ENCODE results near the gene CHST8.

DNA sequence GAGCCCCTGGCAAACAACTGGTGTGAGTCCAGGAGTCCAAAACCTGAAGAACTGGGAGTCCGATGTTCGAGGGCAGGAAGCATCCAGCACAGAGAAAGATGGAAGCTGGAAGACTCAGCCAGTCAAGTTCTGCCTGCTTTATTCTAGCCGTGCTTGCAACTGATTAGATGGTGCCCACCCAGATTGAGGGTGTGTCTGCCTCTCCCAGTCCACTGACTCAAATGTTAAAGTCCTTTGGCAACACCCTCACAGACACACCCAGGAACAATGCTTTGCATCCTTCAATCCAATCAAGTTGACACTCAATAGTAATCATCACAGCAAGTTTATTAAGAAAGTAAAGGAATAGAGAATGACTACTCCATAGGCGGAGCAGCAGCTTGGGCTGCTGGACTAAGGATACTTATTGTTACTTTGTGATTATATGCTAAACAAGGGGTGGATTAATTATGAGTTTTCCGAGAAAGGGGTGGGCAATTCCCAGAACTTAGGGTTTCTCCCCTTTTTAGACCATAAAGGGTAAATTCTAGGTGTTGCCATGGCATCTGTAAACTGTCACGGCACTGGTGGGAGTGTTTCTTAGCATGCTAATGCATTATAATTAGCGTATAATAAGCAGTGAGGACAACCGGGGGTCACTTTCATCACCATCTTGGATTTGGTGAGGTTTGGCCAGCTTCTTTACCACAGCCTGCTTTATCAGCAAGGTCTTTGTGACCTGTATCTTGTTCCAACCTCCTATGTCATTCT lies 109.3 kb downstream of the CHST8 start:
- TF ChIP-seq, protein P1, sequence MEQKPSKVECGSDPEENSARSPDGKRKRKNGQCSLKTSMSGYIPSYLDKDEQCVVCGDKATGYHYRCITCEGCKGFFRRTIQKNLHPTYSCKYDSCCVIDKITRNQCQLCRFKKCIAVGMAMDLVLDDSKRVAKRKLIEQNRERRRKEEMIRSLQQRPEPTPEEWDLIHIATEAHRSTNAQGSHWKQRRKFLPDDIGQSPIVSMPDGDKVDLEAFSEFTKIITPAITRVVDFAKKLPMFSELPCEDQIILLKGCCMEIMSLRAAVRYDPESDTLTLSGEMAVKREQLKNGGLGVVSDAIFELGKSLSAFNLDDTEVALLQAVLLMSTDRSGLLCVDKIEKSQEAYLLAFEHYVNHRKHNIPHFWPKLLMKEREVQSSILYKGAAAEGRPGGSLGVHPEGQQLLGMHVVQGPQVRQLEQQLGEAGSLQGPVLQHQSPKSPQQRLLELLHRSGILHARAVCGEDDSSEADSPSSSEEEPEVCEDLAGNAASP (CRISPR knock-in tag; IDR thresholded peaks at IDR 0.05; ENCODE audit: borderline replicate concordance): no peak
- TF ChIP-seq DNMT1 (CRISPR knock-in tag; IDR thresholded peaks at IDR 0.05): no peak
- no peak for TF ChIP-seq PRDM10 (CRISPR knock-in tag; IDR thresholded peaks at IDR 0.05; ENCODE audit: low read depth)
- TF ChIP-seq, protein P2, sequence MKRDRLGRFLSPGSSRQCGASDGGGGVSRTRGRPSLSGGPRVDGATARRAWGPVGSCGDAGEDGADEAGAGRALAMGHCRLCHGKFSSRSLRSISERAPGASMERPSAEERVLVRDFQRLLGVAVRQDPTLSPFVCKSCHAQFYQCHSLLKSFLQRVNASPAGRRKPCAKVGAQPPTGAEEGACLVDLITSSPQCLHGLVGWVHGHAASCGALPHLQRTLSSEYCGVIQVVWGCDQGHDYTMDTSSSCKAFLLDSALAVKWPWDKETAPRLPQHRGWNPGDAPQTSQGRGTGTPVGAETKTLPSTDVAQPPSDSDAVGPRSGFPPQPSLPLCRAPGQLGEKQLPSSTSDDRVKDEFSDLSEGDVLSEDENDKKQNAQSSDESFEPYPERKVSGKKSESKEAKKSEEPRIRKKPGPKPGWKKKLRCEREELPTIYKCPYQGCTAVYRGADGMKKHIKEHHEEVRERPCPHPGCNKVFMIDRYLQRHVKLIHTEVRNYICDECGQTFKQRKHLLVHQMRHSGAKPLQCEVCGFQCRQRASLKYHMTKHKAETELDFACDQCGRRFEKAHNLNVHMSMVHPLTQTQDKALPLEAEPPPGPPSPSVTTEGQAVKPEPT (CRISPR knock-in tag; IDR thresholded peaks at IDR 0.05; ENCODE audit: low read depth): no peak
- no peak for TF ChIP-seq BRCA1 (CRISPR knock-in tag; IDR thresholded peaks at IDR 0.05)
- TF ChIP-seq ZNF292 (CRISPR knock-in tag; IDR thresholded peaks at IDR 0.05; ENCODE audit: borderline replicate concordance, low read depth): no peak
- no peak for TF ChIP-seq ZNF337 (CRISPR knock-in tag; IDR thresholded peaks at IDR 0.05; ENCODE audit: borderline replicate concordance, low read depth)
- TF ChIP-seq EZH2 (conservative IDR thresholded peaks at IDR 0.05; ENCODE audit: low read depth, low read length): no peak
- TF ChIP-seq, protein P3, sequence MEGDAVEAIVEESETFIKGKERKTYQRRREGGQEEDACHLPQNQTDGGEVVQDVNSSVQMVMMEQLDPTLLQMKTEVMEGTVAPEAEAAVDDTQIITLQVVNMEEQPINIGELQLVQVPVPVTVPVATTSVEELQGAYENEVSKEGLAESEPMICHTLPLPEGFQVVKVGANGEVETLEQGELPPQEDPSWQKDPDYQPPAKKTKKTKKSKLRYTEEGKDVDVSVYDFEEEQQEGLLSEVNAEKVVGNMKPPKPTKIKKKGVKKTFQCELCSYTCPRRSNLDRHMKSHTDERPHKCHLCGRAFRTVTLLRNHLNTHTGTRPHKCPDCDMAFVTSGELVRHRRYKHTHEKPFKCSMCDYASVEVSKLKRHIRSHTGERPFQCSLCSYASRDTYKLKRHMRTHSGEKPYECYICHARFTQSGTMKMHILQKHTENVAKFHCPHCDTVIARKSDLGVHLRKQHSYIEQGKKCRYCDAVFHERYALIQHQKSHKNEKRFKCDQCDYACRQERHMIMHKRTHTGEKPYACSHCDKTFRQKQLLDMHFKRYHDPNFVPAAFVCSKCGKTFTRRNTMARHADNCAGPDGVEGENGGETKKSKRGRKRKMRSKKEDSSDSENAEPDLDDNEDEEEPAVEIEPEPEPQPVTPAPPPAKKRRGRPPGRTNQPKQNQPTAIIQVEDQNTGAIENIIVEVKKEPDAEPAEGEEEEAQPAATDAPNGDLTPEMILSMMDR (CRISPR knock-in tag; IDR thresholded peaks at IDR 0.05): no peak
- TF ChIP-seq, protein P4, sequence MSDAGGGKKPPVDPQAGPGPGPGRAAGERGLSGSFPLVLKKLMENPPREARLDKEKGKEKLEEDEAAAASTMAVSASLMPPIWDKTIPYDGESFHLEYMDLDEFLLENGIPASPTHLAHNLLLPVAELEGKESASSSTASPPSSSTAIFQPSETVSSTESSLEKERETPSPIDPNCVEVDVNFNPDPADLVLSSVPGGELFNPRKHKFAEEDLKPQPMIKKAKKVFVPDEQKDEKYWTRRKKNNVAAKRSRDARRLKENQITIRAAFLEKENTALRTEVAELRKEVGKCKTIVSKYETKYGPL (CRISPR knock-in tag; IDR thresholded peaks at IDR 0.05): no peak

Data from HepG2 (cell line).